Neural cell (in vitro differentiated cells): ENCODE data around the gene MMP15.

Source experiments
- EP300 ChIP-seq: fragments of 450-650 bp; conservative IDR thresholded peaks from 2 replicates; pipeline ENCODE4 v1.6.1; 2014; ENCODE audit warnings: antibody characterized with exemption, mild to moderate bottlenecking, moderate library complexity; ENCODE audit not compliant: poor library complexity, severe bottlenecking
- EZH2 ChIP-seq: fragments of 200-600, 300-800 bp; shearing (Covaris generic), sonication (generic); IDR thresholded peaks from 2 replicates; pipeline ENCODE4 v1.6.1; 2014; ENCODE audit warnings: antibody characterized with exemption, low read length, borderline replicate concordance, mild to moderate bottlenecking; ENCODE audit not compliant: insufficient read depth, poor library complexity, severe bottlenecking
- POLR2AphosphoS5 ChIP-seq: IDR thresholded peaks from 2 replicates; pipeline ENCODE4 v1.6.1; 2012
- RAD21 ChIP-seq: fragments of 450-650 bp; conservative IDR thresholded peaks from 2 replicates; pipeline ENCODE4 v1.6.1; 2014; ENCODE audit warnings: antibody characterized with exemption, mild to moderate bottlenecking, moderate library complexity
- SMC3 ChIP-seq: fragments of 450-650 bp; conservative IDR thresholded peaks from 2 replicates; pipeline ENCODE4 v1.6.1; 2014; ENCODE audit warnings: antibody characterized with exemption, mild to moderate bottlenecking, moderate library complexity; ENCODE audit not compliant: poor library complexity
- TF ChIP-seq, protein P1 (sequence below): fragments of 450-650 bp; IDR thresholded peaks from 2 replicates; pipeline ENCODE4 v1.5.1; 2014; ENCODE audit warnings: antibody characterized with exemption, mild to moderate bottlenecking, moderate library complexity; ENCODE audit not compliant: poor library complexity, severe bottlenecking

DNA sequence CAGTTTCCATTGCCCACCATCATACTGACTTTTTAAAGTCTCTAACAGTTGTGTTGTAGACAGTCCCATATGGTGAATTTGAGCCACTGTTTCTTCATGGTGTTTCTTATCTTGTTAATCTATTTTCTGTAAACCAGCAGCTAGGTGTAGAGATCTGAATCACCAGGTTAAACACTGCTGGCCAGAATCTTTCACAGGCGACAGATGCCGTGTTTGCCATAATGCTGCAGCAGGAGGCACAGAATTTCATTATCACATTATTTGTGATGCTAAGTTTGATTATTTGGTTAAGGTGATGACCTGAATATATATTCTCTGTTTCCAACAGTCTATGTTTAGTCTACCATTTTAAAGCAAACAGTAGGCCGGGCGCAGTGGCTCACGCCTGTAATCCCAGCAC is 43.2 kb upstream of the MMP15 start:
- TF ChIP-seq, protein P1, sequence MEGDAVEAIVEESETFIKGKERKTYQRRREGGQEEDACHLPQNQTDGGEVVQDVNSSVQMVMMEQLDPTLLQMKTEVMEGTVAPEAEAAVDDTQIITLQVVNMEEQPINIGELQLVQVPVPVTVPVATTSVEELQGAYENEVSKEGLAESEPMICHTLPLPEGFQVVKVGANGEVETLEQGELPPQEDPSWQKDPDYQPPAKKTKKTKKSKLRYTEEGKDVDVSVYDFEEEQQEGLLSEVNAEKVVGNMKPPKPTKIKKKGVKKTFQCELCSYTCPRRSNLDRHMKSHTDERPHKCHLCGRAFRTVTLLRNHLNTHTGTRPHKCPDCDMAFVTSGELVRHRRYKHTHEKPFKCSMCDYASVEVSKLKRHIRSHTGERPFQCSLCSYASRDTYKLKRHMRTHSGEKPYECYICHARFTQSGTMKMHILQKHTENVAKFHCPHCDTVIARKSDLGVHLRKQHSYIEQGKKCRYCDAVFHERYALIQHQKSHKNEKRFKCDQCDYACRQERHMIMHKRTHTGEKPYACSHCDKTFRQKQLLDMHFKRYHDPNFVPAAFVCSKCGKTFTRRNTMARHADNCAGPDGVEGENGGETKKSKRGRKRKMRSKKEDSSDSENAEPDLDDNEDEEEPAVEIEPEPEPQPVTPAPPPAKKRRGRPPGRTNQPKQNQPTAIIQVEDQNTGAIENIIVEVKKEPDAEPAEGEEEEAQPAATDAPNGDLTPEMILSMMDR, result no peak
- TF ChIP-seq SMC3 (no peak), RAD21 (no peak), EZH2 (no peak), EP300 (no peak), POLR2AphosphoS5 (no peak)
